HEK293 (cell line): ENCODE data around the gene HPCAL1.

Experiments used
- GLIS1 ChIP-seq: fragments of 450-650 bp; formaldehyde crosslinking; IDR thresholded peaks from 2 replicates; pipeline ENCODE4 v1.5.1; 2016; ENCODE audit warnings: missing biosample characterization, missing genetic modification characterization
- GLIS2 ChIP-seq: fragments of 450-650 bp; formaldehyde crosslinking; IDR thresholded peaks from 2 replicates; pipeline ENCODE4 v1.5.1; 2016; ENCODE audit warnings: missing biosample characterization, missing genetic modification characterization
- HOXA7 ChIP-seq: sonication (generic); formaldehyde crosslinking; IDR thresholded peaks from 2 replicates; pipeline ENCODE4 v1.8.1; 2022; ENCODE audit warnings: missing genetic modification reagents, borderline replicate concordance
- SCRT1 ChIP-seq: fragments of 450-650 bp; formaldehyde crosslinking; IDR thresholded peaks from 2 replicates; pipeline ENCODE4 v1.5.1; 2016; ENCODE audit warnings: missing biosample characterization, missing genetic modification characterization, borderline replicate concordance
- SCRT2 ChIP-seq: fragments of 450-650 bp; formaldehyde crosslinking; IDR thresholded peaks from 2 replicates; pipeline ENCODE4 v1.5.1; 2016; ENCODE audit warnings: missing biosample characterization, missing genetic modification characterization
- SETDB1 ChIP-seq: IDR thresholded peaks from one replicate; pipeline ENCODE4 v1.6.1; 2017; ENCODE audit warnings: mild to moderate bottlenecking, low read length, moderate library complexity, mixed read lengths; ENCODE audit not compliant: insufficient read length
- SP3 ChIP-seq: fragments of 450-650 bp; formaldehyde crosslinking; IDR thresholded peaks from 2 replicates; pipeline ENCODE4 v1.5.1; 2016; ENCODE audit warnings: missing biosample characterization, missing genetic modification characterization
- ZNF132 ChIP-seq: fragments of 450-650 bp; formaldehyde crosslinking; IDR thresholded peaks from 2 replicates; pipeline ENCODE4 v1.5.1; 2017; ENCODE audit warnings: missing biosample characterization, missing genetic modification characterization, borderline replicate concordance
- ZNF157 ChIP-seq: fragments of 450-650 bp; formaldehyde crosslinking; IDR thresholded peaks from 2 replicates; pipeline ENCODE4 v1.5.1; 2016; ENCODE audit warnings: missing biosample characterization, missing genetic modification characterization
- ZNF16 ChIP-seq: fragments of 450-650 bp; formaldehyde crosslinking; IDR thresholded peaks from 2 replicates; pipeline ENCODE4 v1.5.1; 2016; ENCODE audit warnings: low read depth, missing biosample characterization, missing genetic modification characterization
- ZNF184 ChIP-seq: fragments of 450-650 bp; IDR thresholded peaks from 2 replicates; pipeline ENCODE4 v1.5.1; 2018; ENCODE audit warnings: missing biosample characterization, mild to moderate bottlenecking, missing genetic modification characterization
- ZNF214 ChIP-seq: fragments of 450-650 bp; formaldehyde crosslinking; IDR thresholded peaks from 2 replicates; pipeline ENCODE4 v1.5.1; 2017; ENCODE audit warnings: missing biosample characterization, mild to moderate bottlenecking, missing genetic modification characterization, borderline replicate concordance
- ZNF23 ChIP-seq: fragments of 450-650 bp; formaldehyde crosslinking; IDR thresholded peaks from 2 replicates; pipeline ENCODE4 v1.5.1; 2016; ENCODE audit warnings: missing biosample characterization, missing genetic modification characterization, borderline replicate concordance
- ZNF248 ChIP-seq: fragments of 450-650 bp; formaldehyde crosslinking; IDR thresholded peaks from 2 replicates; pipeline ENCODE4 v1.5.1; 2017; ENCODE audit warnings: missing biosample characterization, missing genetic modification characterization
- ZNF266 ChIP-seq: fragments of 450-650 bp; formaldehyde crosslinking; IDR thresholded peaks from 2 replicates; pipeline ENCODE4 v1.5.1; 2016; ENCODE audit warnings: missing biosample characterization, missing genetic modification characterization, low read depth
- ZNF366 ChIP-seq: fragments of 450-650 bp; formaldehyde crosslinking; conservative IDR thresholded peaks from 2 replicates; pipeline ENCODE4 v1.5.1; 2016; ENCODE audit warnings: missing biosample characterization, missing genetic modification characterization
- ZNF394 ChIP-seq: fragments of 450-650 bp; formaldehyde crosslinking; IDR thresholded peaks from 2 replicates; pipeline ENCODE4 v1.5.1; 2016; ENCODE audit warnings: missing biosample characterization, missing genetic modification characterization, mild to moderate bottlenecking, moderate library complexity, borderline replicate concordance
- ZNF473 ChIP-seq: fragments of 450-650 bp; formaldehyde crosslinking; IDR thresholded peaks from 2 replicates; pipeline ENCODE4 v1.5.1; 2017; ENCODE audit warnings: missing biosample characterization, missing genetic modification characterization
- ZNF501 ChIP-seq: fragments of 450-650 bp; formaldehyde crosslinking; IDR thresholded peaks from 2 replicates; pipeline ENCODE4 v1.5.1; 2016; ENCODE audit warnings: missing biosample characterization, missing genetic modification characterization
- ZNF529 ChIP-seq: fragments of 450-650 bp; formaldehyde crosslinking; IDR thresholded peaks from 2 replicates; pipeline ENCODE4 v1.5.1; 2017; ENCODE audit warnings: missing genetic modification characterization, missing biosample characterization; ENCODE audit not compliant: insufficient replicate concordance
- ZNF600 ChIP-seq: fragments of 450-650 bp; formaldehyde crosslinking; IDR thresholded peaks from 2 replicates; pipeline ENCODE4 v1.5.1; 2016; ENCODE audit warnings: missing biosample characterization, missing genetic modification characterization
- ZNF626 ChIP-seq: fragments of 450-650 bp; sonication (Bioruptor Pico); formaldehyde crosslinking; IDR thresholded peaks from 2 replicates; pipeline ENCODE4 v1.5.1; 2018; ENCODE audit warnings: missing biosample characterization, missing genetic modification characterization, inconsistent platforms
- ZNF658 ChIP-seq: fragments of 450-650 bp; formaldehyde crosslinking; IDR thresholded peaks from 2 replicates; pipeline ENCODE4; 2016; ENCODE audit warnings: missing biosample characterization, missing genetic modification characterization
- ZNF670 ChIP-seq: fragments of 450-650 bp; formaldehyde crosslinking; IDR thresholded peaks from 2 replicates; pipeline ENCODE4 v1.5.1; 2016; ENCODE audit warnings: missing biosample characterization, missing genetic modification characterization, low read depth
- ZNF707 ChIP-seq: fragments of 450-650 bp; formaldehyde crosslinking; IDR thresholded peaks from 2 replicates; pipeline ENCODE4 v1.5.1; 2016; ENCODE audit warnings: missing biosample characterization, missing genetic modification characterization
- ZNF777 ChIP-seq: fragments of 450-650 bp; formaldehyde crosslinking; IDR thresholded peaks from 2 replicates; pipeline ENCODE4 v1.5.1; 2017; ENCODE audit warnings: missing biosample characterization, missing genetic modification characterization, borderline replicate concordance
- ZNF791 ChIP-seq: fragments of 450-650 bp; formaldehyde crosslinking; IDR thresholded peaks from 2 replicates; pipeline ENCODE4 v1.5.1; 2016; ENCODE audit warnings: missing biosample characterization, missing genetic modification characterization
- ZSCAN16 ChIP-seq: fragments of 450-650 bp; formaldehyde crosslinking; IDR thresholded peaks from 2 replicates; pipeline ENCODE4 v1.5.1; 2016; ENCODE audit warnings: missing biosample characterization, missing genetic modification characterization
- ZSCAN23 ChIP-seq: fragments of 450-650 bp; formaldehyde crosslinking; IDR thresholded peaks from 2 replicates; pipeline ENCODE4 v1.5.1; 2016; ENCODE audit warnings: missing biosample characterization, missing genetic modification characterization
- TF ChIP-seq, protein P1 (sequence below): fragments of 450-650 bp; formaldehyde crosslinking; IDR thresholded peaks from 2 replicates; pipeline ENCODE4 v1.5.1; 2017; ENCODE audit warnings: missing biosample characterization, mild to moderate bottlenecking, missing genetic modification characterization, moderate library complexity
- TF ChIP-seq, protein P2 (sequence below): fragments of 450-650 bp; formaldehyde crosslinking; IDR thresholded peaks from 2 replicates; pipeline ENCODE4 v1.5.1; 2016; ENCODE audit warnings: missing biosample characterization, missing genetic modification characterization
- TF ChIP-seq, protein P3 (sequence below): fragments of 450-650 bp; formaldehyde crosslinking; IDR thresholded peaks from 2 replicates; pipeline ENCODE4 v1.5.1; 2016; ENCODE audit warnings: missing biosample characterization, missing genetic modification characterization
- TF ChIP-seq, protein P4 (sequence below): fragments of 450-650 bp; formaldehyde crosslinking; IDR thresholded peaks from 2 replicates; pipeline ENCODE4; 2016; ENCODE audit warnings: missing biosample characterization, missing genetic modification characterization

The HPCAL1 gene

DNA sequence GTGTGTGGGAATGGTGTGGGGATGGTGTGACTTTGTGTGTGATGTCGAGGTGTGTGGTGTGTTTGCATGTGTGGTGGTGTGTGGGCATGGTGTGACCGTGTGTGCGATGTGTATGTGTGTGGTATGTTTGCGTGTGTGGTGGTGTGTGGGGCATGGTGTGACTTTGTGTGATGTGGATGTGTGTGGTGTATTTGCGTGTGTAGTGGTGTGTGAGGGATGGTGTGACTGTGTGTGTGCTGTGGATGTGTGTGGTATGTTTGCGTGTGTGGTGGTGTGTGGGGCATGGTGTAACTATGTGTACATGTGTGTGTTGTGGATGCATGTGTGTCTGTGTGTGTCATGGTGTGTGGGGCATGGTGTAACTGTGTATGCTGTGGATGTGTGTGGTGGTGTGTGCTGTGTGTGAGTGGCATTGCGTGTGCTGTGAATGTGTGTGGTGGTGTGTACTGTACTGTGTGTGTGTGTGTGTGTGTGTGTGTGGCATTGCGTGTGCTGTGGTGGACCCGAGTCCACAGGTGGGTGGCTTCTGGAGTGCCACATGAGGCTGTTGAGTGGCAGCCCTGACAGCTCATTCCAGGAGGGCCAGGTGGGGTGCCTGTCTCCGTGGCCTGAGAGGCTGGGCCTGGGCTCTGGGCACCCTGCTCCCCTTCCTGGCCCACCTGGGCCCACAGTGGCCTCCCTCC lies 130.7 kb downstream of the HPCAL1 start (continued):
- TF ChIP-seq ZNF501 (tag by site-specific recombination) (no peak), SCRT2 (tag by site-specific recombination) (peak; percentile 94), ZNF16 (tag by site-specific recombination) (no peak), ZNF600 (tag by site-specific recombination) (peak; percentile 66; the same call in 1 of the 2 replicates), GLIS2 (tag by site-specific recombination) (no peak), SETDB1 (no peak), ZNF777 (tag by site-specific recombination) (no peak), ZNF670 (tag by site-specific recombination) (peak; percentile 85), ZNF473 (0 out of 2 replicates have a peak, but pooled peaks have one; percentile 14), ZNF266 (tag by site-specific recombination) (0 out of 2 replicates have a peak, but pooled peaks have one; percentile 16), ZNF184 (tag by site-specific recombination) (no peak), ZNF791 (0 out of 2 replicates have a peak, but pooled peaks have one; percentile 8), ZNF157 (tag by site-specific recombination) (no peak), ZNF248 (tag by site-specific recombination) (no peak), ZNF529 (tag by site-specific recombination) (no peak), ZNF366 (tag by site-specific recombination) (no peak), ZSCAN16 (tag by site-specific recombination) (no peak), ZNF658 (tag by site-specific recombination) (peak; percentile 65; the same call in 1 of the 2 replicates), ZNF132 (tag by site-specific recombination) (no peak), ZSCAN23 (tag by site-specific recombination) (no peak), ZNF23 (no peak), HOXA7 (no peak), SCRT1 (tag by site-specific recombination) (peak; percentile 87), SP3 (tag by site-specific recombination) (no peak), GLIS1 (tag by site-specific recombination) (no peak), ZNF626 (tag by site-specific recombination) (no peak), ZNF394 (tag by site-specific recombination) (no peak), ZNF214 (tag by site-specific recombination) (no peak), ZNF707 (peak; percentile 19; the same call in 1 of the 2 replicates)
- TF ChIP-seq, protein P1, sequence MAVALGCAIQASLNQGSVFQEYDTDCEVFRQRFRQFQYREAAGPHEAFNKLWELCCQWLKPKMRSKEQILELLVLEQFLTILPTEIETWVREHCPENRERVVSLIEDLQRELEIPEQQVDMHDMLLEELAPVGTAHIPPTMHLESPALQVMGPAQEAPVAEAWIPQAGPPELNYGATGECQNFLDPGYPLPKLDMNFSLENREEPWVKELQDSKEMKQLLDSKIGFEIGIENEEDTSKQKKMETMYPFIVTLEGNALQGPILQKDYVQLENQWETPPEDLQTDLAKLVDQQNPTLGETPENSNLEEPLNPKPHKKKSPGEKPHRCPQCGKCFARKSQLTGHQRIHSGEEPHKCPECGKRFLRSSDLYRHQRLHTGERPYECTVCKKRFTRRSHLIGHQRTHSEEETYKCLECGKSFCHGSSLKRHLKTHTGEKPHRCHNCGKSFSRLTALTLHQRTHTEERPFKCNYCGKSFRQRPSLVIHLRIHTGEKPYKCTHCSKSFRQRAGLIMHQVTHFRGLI (tag by site-specific recombination): no peak
- TF ChIP-seq, protein P2, sequence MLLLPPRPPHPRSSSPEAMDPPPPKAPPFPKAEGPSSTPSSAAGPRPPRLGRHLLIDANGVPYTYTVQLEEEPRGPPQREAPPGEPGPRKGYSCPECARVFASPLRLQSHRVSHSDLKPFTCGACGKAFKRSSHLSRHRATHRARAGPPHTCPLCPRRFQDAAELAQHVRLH (tag by site-specific recombination): no peak
- TF ChIP-seq, protein P3, sequence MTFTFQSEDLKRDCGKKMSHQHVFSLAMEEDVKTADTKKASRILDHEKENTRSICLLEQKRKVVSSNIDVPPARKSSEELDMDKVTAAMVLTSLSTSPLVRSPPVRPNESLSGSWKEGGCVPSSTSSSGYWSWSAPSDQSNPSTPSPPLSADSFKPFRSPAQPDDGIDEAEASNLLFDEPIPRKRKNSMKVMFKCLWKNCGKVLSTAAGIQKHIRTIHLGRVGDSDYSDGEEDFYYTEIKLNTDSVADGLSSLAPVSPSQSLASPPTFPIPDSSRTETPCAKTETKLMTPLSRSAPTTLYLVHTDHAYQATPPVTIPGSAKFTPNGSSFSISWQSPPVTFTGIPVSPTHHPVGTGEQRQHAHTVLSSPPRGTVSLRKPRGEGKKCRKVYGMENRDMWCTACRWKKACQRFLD (tag by site-specific recombination): no peak
- TF ChIP-seq, protein P4, sequence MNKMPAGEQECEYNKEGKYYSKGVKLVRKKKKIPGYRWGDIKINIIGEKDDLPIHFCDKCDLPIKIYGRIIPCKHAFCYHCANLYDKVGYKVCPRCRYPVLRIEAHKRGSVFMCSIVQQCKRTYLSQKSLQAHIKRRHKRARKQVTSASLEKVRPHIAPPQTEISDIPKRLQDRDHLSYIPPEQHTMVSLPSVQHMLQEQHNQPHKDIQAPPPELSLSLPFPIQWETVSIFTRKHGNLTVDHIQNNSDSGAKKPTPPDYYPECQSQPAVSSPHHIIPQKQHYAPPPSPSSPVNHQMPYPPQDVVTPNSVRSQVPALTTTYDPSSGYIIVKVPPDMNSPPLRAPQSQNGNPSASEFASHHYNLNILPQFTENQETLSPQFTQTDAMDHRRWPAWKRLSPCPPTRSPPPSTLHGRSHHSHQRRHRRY (tag by site-specific recombination): no peak
